Measurements from ENCODE around the gene IGSF6. TPM values are rescaled to one million over a fixed set of nuclear protein-coding genes. Genes with fewer than 3 reads are reported as not detected.
"Not testable (repeated sequence)": the region's sequence is repeated elsewhere in the genome, so short reads cannot be mapped to it uniquely, and the experiment has no call there.

The IGSF6 gene
- total and polyA plus RNA-seq, 2 donors from 2014 or later = 1.1 to 8.1 TPM

- H3K36me3 ChIP-seq (ENCODE audit: control insufficient read depth in 2 of 3, insufficient read depth in 3 of 3, low read length in 3 of 3) = no peaks in the 10 kb centered on the region
- no peaks in the 10 kb centered on the region for H3K9me3 ChIP-seq (ENCODE audit: control insufficient read depth in 2 of 3, insufficient read depth in 1 of 3, low read length in 3 of 3)
- H3K27ac ChIP-seq (ENCODE audit: low read depth in 2 of 2, low read length in 2 of 2) = no peak overlapping the region
- no peak overlapping the region for H3K4me3 ChIP-seq (ENCODE audit: low read length in 3 of 3)
- no peak for TF ChIP-seq CTCF (IDR thresholded peaks at IDR 0.05; ENCODE audit: borderline replicate concordance, extremely low read depth, insufficient read depth)
- intact Hi-C loops (cut with DNase I) = no loop called here
- DNase-seq (no peak), FAIRE-seq (no peak)
- no peaks in the 10 kb centered on the region for H3K4me1 ChIP-seq (ENCODE audit: control insufficient read depth in 2 of 3, insufficient read depth in 2 of 3, low read depth in 1 of 3, low read length in 3 of 3)
- H3K9ac ChIP-seq (ENCODE audit: low read length in 3 of 3) = no peak overlapping the region
- H3K27me3 ChIP-seq (ENCODE audit: control insufficient read depth, insufficient read depth, low read length) = no peaks in the 10 kb centered on the region
Observed at GRCh38 chr16:21697032-21697431, 44.6 kb upstream of the IGSF6 start.

DNA sequence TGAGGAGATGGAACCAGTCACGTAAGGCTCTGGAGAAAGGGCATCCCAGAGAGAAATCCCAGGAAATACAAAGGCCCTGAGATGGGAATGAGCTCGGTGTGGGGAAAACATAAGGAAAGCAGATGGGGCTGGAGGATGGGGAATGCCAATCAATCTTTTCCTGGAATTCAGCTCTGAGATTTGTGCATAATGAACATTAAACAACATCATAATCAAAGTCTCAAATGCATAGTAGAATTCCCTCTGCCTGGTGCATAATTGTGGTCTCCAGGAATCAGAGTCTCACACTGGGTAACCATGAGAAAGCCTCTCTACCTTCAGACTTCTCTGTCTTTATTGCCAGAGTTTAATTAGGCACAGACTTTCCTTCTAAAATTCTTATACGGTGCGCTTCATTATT is 42.2 kb upstream of the IGSF6 start:
- intact Hi-C loops (cut with DNase I) = no loop called here
- DNase-seq (no peak), FAIRE-seq (no peak)
- Histone ChIP-seq H3K27ac (ENCODE audit: low read depth in 2 of 2, low read length in 2 of 2) (no peak overlapping the region), H3K36me3 (ENCODE audit: control insufficient read depth in 2 of 3, insufficient read depth in 3 of 3, low read length in 3 of 3) (no peaks in the 10 kb centered on the region), H3K4me3 (ENCODE audit: low read length in 3 of 3) (no peak overlapping the region), H3K4me1 (ENCODE audit: control insufficient read depth in 2 of 3, insufficient read depth in 2 of 3, low read depth in 1 of 3, low read length in 3 of 3) (no peaks in the 10 kb centered on the region), H3K9ac (ENCODE audit: low read length in 3 of 3) (no peak overlapping the region), H3K9me3 (ENCODE audit: control insufficient read depth in 2 of 3, insufficient read depth in 1 of 3, low read length in 3 of 3) (no peaks in the 10 kb centered on the region), H3K27me3 (ENCODE audit: control insufficient read depth, insufficient read depth, low read length) (no peaks in the 10 kb centered on the region)
- TF ChIP-seq CTCF (IDR thresholded peaks at IDR 0.05; ENCODE audit: borderline replicate concordance, extremely low read depth, insufficient read depth) = no peak

- H3K9ac ChIP-seq (ENCODE audit: low read length in 3 of 3); H3K27me3 ChIP-seq (ENCODE audit: control insufficient read depth, insufficient read depth, low read length); H3K36me3 ChIP-seq (ENCODE audit: control insufficient read depth in 2 of 3, insufficient read depth in 3 of 3, low read length in 3 of 3); H3K27ac ChIP-seq (ENCODE audit: low read depth in 2 of 2, low read length in 2 of 2); DNase-seq; FAIRE-seq; H3K4me1 ChIP-seq (ENCODE audit: control insufficient read depth in 2 of 3, insufficient read depth in 2 of 3, low read depth in 1 of 3, low read length in 3 of 3); intact Hi-C loops (cut with DNase I); H3K4me3 ChIP-seq (ENCODE audit: low read length in 3 of 3); H3K9me3 ChIP-seq (ENCODE audit: control insufficient read depth in 2 of 3, insufficient read depth in 1 of 3, low read length in 3 of 3): not testable (repeated sequence)
Observed at GRCh38 chr16:21690967-21691366, 38.6 kb upstream of the IGSF6 start.

- DNase-seq = no peak
- H3K4me1 ChIP-seq (ENCODE audit: control insufficient read depth in 2 of 3, insufficient read depth in 2 of 3, low read depth in 1 of 3, low read length in 3 of 3) = no peaks in the 10 kb centered on the region
- H3K9me3 ChIP-seq (ENCODE audit: control insufficient read depth in 2 of 3, insufficient read depth in 1 of 3, low read length in 3 of 3) = peaks cover 0 to 2% (median 2%) of the 10 kb centered on the region in 3 donors
- no peak overlapping the region for H3K9ac ChIP-seq (ENCODE audit: low read length in 3 of 3)
- H3K4me3 ChIP-seq (ENCODE audit: low read length in 3 of 3) = no peak overlapping the region
- no peaks in the 10 kb centered on the region for H3K36me3 ChIP-seq (ENCODE audit: control insufficient read depth in 2 of 3, insufficient read depth in 3 of 3, low read length in 3 of 3)
- intact Hi-C loops (cut with DNase I) = no loop called here
- no peak for FAIRE-seq
- TF ChIP-seq CTCF (IDR thresholded peaks at IDR 0.05; ENCODE audit: borderline replicate concordance, extremely low read depth, insufficient read depth) = no peak
- no peaks in the 10 kb centered on the region for H3K27me3 ChIP-seq (ENCODE audit: control insufficient read depth, insufficient read depth, low read length)
- H3K27ac ChIP-seq (ENCODE audit: low read depth in 2 of 2, low read length in 2 of 2) = no peak overlapping the region
Observed at GRCh38 chr16:21689107-21689506, 36.7 kb upstream of the IGSF6 start.
